IPS-20b (cell line): ENCODE results near the gene PRKCZ.

ENCODE experiments used
- H3K27ac ChIP-seq: one replicate; pipeline ENCODE4 v1.5.1; 2013; ENCODE audit warnings: low read length
- H3K27me3 ChIP-seq: 2 replicates; pipeline ENCODE4 v1.6.1; 2013; ENCODE audit warnings: mild to moderate bottlenecking, low read length, inconsistent platforms; ENCODE audit not compliant: insufficient read depth
- H3K36me3 ChIP-seq: 2 replicates; pipeline ENCODE4 v1.6.1; 2013; ENCODE audit warnings: low read depth, mild to moderate bottlenecking, inconsistent platforms, low read length, moderate library complexity; ENCODE audit not compliant: insufficient read depth
- H3K4me1 ChIP-seq: 2 replicates; pipeline ENCODE4 v1.6.1; 2013; ENCODE audit warnings: mild to moderate bottlenecking, control low read depth, inconsistent platforms, low read length, moderate library complexity; ENCODE audit not compliant: insufficient read depth
- H3K4me3 ChIP-seq: 2 replicates; pipeline ENCODE4 v1.5.1; 2013; ENCODE audit warnings: mild to moderate bottlenecking, low read length, inconsistent platforms
- H3K9ac ChIP-seq: 2 replicates; pipeline ENCODE4 v1.6.1; 2013; ENCODE audit warnings: low read depth, mild to moderate bottlenecking, inconsistent platforms, low read length, moderate library complexity
- H3K9me3 ChIP-seq: 2 replicates; pipeline ENCODE4 v1.6.1; 2013; ENCODE audit warnings: mild to moderate bottlenecking, low read depth, low read length, inconsistent platforms; ENCODE audit not compliant: insufficient read depth

The PRKCZ gene

GRCh38 chr1:2041887-2042286, 8.3 kb upstream of the PRKCZ start:
- peaks cover 3% of the 10 kb centered on the region; the same call in 1 of the 2 replicates for H3K4me1 ChIP-seq

DNA sequence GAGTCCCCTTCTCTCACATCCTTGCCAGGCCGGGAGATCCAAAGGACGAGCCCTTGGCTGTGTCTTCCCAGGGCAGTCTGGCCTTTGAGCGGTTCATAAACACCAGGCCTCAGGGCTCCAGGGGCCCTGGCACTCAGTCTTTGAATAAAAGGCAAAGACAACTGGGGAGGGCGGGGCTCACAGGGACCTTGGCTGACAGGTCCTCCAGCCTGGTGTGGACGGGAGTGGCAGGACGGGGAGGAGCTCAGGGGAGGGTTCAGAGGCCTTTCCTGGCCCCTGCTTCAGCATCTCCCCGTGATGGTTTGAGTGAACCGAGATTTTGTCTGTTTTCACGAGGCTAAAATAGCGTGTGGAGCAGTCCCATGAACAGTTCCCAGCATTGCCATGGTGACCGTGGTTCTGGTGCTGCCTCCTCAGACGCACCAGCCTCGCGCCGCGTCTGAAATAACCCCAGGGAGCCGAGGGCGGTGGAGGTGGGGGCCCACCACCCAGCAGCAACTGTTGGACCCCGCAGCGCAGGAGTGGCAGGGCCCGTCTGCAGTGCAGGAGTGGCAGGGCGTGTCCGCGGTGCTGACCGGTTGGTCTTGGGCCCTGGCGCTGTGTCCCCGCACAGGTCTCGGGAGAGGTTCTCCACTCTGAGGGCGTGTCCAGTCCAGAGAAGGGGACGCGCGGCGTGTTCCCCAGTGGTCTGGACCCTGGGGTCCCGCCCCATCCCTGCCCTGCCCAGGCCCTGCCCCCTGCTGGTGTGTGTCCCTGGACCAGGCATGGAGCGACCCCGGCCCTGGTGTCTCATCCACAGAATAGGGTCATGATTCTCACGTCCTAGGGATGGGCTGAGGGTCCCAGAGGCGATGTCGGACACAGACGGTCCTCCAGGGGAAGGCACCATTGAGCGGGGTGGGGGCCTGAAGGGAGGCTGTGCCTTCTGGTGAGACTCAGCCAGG, 7.1 kb upstream of the PRKCZ start:
- H3K36me3 ChIP-seq, result no peaks in the 10 kb centered on the region
- peaks cover 8% of the 10 kb centered on the region; the same call in 1 of the 2 replicates for H3K4me1 ChIP-seq
- H3K27me3 ChIP-seq, result peaks cover 35% of the 10 kb centered on the region
- H3K9me3 ChIP-seq, result no peaks in the 10 kb centered on the region
- H3K27ac ChIP-seq, result no peak overlapping the region
- H3K4me3 ChIP-seq, result no peak overlapping the region
- no peak overlapping the region for H3K9ac ChIP-seq

More at GRCh38 chr1:2041887-2042286, 8.3 kb upstream of the PRKCZ start:
- H3K36me3 ChIP-seq, result no peaks in the 10 kb centered on the region
- H3K9me3 ChIP-seq, result no peaks in the 10 kb centered on the region
- peaks cover 23% of the 10 kb centered on the region for H3K27me3 ChIP-seq
- H3K27ac ChIP-seq, result no peak overlapping the region
- no peak overlapping the region for H3K9ac ChIP-seq
- H3K4me3 ChIP-seq, result no peak overlapping the region

DNA sequence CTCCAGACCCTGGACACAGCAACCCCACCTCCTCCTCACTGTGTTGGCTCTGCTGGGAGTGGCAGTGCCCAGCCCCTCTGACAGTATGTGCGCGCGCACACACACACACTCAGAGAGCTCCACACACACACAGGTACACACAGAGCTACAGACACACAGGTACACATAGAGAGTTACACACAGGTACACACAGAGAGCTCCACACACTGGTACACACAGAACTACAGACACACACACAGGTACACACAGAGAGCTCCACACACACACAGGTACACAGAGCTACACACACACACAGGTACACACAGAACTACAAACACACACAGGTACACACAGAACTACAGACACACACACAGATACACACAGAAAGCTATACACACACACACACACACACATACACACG, 6.3 kb upstream of the PRKCZ start:
- Histone ChIP-seq H3K27me3 (peaks cover 43% of the 10 kb centered on the region), H3K4me3 (no peak overlapping the region), H3K27ac (no peak overlapping the region), H3K9me3 (no peaks in the 10 kb centered on the region), H3K9ac (no peak overlapping the region), H3K4me1 (peaks cover 8% of the 10 kb centered on the region; the same call in 1 of the 2 replicates), H3K36me3 (no peaks in the 10 kb centered on the region)

- H3K27ac ChIP-seq, result no peak overlapping the region
- H3K4me1 ChIP-seq, result peaks cover 12% of the 10 kb centered on the region; the same call in 1 of the 2 replicates
- H3K9me3 ChIP-seq, result no peaks in the 10 kb centered on the region
- no peak overlapping the region for H3K9ac ChIP-seq
- peak overlapping the region; percentile 40; the same call in 1 of the 2 replicates for H3K4me3 ChIP-seq
- H3K36me3 ChIP-seq, result no peaks in the 10 kb centered on the region
- peaks cover 51% of the 10 kb centered on the region for H3K27me3 ChIP-seq
These were observed 5.5 kb upstream of the PRKCZ start for GRCh38 chr1:2044510-2045319.

- Histone ChIP-seq H3K27me3 (peaks cover 53% of the 10 kb centered on the region), H3K27ac (no peak overlapping the region), H3K4me3 (no peak overlapping the region), H3K9me3 (no peaks in the 10 kb centered on the region), H3K4me1 (peaks cover 12% of the 10 kb centered on the region; the same call in 1 of the 2 replicates), H3K9ac (no peak overlapping the region), H3K36me3 (no peaks in the 10 kb centered on the region)
These were observed 4.6 kb upstream of the PRKCZ start for GRCh38 chr1:2045468-2046173.

- Histone ChIP-seq H3K9ac (no peak overlapping the region), H3K36me3 (no peaks in the 10 kb centered on the region), H3K4me1 (peaks cover 12% of the 10 kb centered on the region; the same call in 1 of the 2 replicates), H3K9me3 (no peaks in the 10 kb centered on the region), H3K27me3 (peaks cover 60% of the 10 kb centered on the region), H3K27ac (no peak overlapping the region), H3K4me3 (no peak overlapping the region)
These were observed 3.9 kb upstream of the PRKCZ start for GRCh38 chr1:2046174-2046917.

DNA sequence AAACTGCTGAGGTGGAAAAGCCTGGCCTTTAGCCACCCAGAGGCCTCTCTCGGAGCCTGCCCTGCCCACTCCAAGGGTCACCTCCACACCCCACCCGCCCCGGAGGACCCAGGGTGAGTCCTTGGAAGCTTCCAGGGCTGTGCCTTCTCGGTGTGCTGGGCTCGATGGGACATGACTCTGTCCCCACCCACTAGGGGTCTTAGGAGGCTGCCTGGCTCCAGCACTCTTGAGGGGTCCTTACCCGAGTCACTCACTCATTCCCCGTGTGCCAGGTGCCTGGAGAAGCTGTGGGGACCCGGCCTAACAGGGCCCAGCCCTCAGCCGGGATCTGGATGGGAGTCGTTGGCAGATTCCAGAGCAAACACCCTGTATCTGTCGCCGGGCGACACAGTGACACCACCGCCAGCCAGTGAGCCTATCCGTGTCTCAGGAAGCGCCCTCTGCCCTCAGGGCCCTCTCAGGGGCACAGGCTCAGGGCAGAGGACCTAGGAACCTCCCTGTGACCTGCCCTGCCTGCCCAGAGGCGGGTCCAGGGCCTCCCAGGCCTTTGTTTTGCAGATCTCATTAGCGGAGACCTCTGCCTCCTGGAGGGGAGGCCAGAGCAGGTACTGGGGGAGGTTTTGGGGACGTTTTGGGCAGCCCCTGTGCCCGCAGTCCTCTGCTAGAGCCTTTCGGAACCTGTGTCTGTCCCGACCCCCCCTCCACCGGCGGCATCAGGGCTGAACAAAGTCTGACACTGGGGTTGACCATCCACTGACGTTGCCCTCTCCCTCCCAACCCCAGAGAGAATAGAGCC, 3.1 kb upstream of the PRKCZ start:
- Histone ChIP-seq H3K4me3 (0 out of 2 replicates have a peak overlapping the region, but pooled peaks have one; percentile 38), H3K4me1 (peaks cover 12% of the 10 kb centered on the region; the same call in 1 of the 2 replicates), H3K27me3 (peaks cover 67% of the 10 kb centered on the region), H3K27ac (no peak overlapping the region), H3K36me3 (no peaks in the 10 kb centered on the region), H3K9ac (no peak overlapping the region), H3K9me3 (no peaks in the 10 kb centered on the region)

- Histone ChIP-seq H3K4me3 (no peak overlapping the region), H3K9me3 (no peaks in the 10 kb centered on the region), H3K9ac (no peak overlapping the region), H3K36me3 (no peaks in the 10 kb centered on the region), H3K27ac (no peak overlapping the region), H3K4me1 (peaks cover 12% of the 10 kb centered on the region; the same call in 1 of the 2 replicates), H3K27me3 (peaks cover 67% of the 10 kb centered on the region)
These were observed 2.2 kb upstream of the PRKCZ start for GRCh38 chr1:2047749-2048729.

DNA sequence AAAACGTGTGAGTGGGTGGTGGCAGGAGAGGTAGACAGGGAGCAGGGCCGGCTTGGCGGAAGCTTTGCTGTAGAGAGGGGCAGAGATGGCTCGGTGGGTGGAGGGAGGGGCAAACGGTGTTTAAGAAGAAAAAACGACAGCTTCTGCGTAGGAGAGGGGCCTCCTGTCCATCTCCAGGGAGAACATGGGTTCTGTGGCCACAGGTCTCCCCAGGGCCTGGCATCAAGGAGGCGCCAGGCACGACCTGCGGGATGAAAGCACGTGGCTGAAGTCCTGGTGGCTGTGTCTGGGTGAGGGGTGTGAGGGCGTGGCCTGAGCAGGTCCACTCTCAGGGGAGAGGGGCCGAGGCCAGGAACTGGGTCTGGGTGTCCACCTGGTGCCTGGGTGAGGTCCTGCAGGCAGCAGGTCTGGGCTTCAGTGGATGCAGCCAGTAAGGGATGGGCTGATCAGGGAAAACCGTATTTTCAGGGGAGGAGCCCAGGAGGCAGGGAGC, 940 bp upstream of the PRKCZ start:
- Histone ChIP-seq H3K4me1 (peaks cover 12% of the 10 kb centered on the region; the same call in 1 of the 2 replicates), H3K9me3 (no peaks in the 10 kb centered on the region), H3K27ac (peak overlapping the region; percentile 46), H3K36me3 (no peaks in the 10 kb centered on the region), H3K9ac (peak overlapping the region; percentile 84; the same call in 1 of the 2 replicates), H3K27me3 (peaks cover 61% of the 10 kb centered on the region), H3K4me3 (peak overlapping the region; percentile 76)
